Gastrocnemius medialis (tissue), 4 donors: ENCODE data around the gene TBC1D28.
"Not testable (repeated sequence)": the region's sequence is repeated elsewhere in the genome, so short reads cannot be mapped to it uniquely, and the experiment has no call there.

Experiments used
- POLR2A ChIP-seq, 2 donors: fragments of 450-650 bp; IDR thresholded peaks; one replicate each; pipeline ENCODE4 v1.6.1; 2017; ENCODE audit warnings: antibody characterized with exemption in 2 of 2, mild to moderate bottlenecking in 2 of 2, moderate library complexity in 2 of 2
- TF ChIP-seq, protein P1 (sequence below), 5 experiments: fragments of 450-650 bp in 3 of 5; fragments of 200-600 bp in 2 of 5; sonication (generic) in 2 of 5; IDR thresholded peaks in 4 of 5; conservative IDR thresholded peaks in 1 of 5; 1 replicate in 4 of 5; 2 replicates in 1 of 5; pipeline ENCODE4 v1.5.1; 2016 to 2019; ENCODE audit warnings: antibody characterized with exemption in 5 of 5, mild to moderate bottlenecking in 3 of 5, moderate library complexity in 3 of 5

DNA sequence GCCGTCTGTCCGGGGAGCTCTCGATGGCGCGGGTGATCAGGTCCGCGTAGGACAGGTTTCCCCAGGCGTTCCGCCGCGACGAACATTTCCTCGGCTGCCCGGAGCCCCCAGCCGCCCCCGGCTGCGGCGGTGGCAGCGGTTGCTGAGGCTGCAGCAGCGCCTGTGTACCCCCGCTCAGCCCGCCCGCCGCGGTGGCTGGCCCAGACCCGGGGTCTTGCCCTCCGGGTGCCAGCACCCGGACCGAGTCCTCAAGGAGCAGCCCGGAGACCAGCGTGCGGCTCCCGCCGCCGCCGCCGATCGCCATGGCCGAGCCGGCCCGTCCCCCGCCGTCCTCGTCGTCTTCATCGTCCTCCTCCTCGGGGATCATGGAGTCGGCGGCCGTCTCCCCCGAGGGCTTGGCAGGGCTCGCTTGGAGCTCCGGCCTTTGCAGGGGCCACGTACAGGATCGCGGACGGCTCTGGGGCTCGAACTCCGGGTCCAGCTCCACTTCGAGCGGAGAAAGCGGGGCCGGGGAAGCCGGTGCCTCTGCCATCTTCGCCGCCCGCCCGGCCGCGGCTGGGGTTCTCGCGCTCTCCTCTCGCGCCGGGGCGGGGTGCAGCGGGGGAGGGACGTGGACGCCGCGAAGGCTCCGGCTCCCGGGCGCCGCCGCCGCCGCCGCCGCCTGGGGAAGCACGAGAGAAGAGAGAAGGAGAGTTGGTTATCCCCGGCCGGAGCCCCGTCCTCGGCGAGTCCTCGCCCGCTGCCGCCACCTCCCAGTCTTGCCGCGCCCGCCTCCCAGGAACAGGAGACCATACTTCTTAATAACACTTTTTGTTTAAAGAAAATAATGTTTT lies 28.4 kb upstream of the TBC1D28 start:
- TF ChIP-seq, protein P1, sequence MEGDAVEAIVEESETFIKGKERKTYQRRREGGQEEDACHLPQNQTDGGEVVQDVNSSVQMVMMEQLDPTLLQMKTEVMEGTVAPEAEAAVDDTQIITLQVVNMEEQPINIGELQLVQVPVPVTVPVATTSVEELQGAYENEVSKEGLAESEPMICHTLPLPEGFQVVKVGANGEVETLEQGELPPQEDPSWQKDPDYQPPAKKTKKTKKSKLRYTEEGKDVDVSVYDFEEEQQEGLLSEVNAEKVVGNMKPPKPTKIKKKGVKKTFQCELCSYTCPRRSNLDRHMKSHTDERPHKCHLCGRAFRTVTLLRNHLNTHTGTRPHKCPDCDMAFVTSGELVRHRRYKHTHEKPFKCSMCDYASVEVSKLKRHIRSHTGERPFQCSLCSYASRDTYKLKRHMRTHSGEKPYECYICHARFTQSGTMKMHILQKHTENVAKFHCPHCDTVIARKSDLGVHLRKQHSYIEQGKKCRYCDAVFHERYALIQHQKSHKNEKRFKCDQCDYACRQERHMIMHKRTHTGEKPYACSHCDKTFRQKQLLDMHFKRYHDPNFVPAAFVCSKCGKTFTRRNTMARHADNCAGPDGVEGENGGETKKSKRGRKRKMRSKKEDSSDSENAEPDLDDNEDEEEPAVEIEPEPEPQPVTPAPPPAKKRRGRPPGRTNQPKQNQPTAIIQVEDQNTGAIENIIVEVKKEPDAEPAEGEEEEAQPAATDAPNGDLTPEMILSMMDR (IDR thresholded peaks at IDR 0.05 in 4 of 5, conservative IDR thresholded peaks at IDR 0.05 in 1 of 5), result not testable (repeated sequence)
- not testable (repeated sequence) for TF ChIP-seq POLR2A (IDR thresholded peaks at IDR 0.05)
